HG03103 (cell line): ENCODE results near the gene ACR.
"Not testable (repeated sequence)": the region's sequence is repeated elsewhere in the genome, so short reads cannot be mapped to it uniquely, and the experiment has no call there.

Experiments
- ATAC-seq: cut with Tn5 transposase; IDR thresholded peaks from one replicate; pipeline ENCODE4 v1.9.1; 2021; ENCODE audit warnings: low read depth; ENCODE audit not compliant: unreplicated experiment

The ACR gene

DNA sequence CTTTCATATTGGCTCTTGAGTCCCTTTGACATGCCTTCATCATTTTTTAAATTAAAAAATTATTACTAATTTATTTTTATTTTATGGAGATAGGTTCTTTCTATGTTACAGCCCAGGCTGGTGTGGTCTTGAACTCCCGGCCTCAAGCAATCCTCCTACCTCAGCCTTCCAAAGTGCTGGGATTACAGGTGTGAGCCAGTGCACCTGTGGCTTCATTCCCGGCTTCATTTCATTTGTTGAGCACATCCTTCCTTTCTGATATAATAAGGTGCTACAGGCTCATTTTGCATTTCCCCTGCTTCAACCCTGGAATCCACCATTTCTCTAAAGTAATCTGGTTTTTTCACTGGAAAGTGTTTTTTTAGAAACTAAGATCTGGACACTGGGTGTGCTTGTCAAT is 23.8 kb downstream of the ACR start:
- ATAC-seq, result not testable (repeated sequence)

DNA sequence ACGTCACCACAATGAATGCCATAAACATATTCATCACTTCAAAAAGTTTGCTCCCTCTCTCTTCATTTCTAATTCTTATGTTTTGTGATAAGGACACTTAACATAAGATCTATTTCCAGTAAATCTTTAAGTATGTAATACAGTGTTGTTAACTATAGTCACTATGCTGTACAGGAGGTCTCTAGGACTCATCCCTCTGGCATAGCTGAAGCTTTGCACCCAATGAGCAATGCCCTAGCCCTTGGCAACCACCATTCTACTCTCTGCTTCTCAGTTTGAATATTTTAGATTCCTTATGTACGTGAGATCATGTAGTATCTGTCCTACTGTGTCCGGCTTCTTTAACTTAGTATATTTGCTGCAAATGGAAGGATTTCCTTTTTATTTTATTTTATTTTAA is 26.3 kb downstream of the ACR start:
- ATAC-seq, result not testable (repeated sequence)

DNA sequence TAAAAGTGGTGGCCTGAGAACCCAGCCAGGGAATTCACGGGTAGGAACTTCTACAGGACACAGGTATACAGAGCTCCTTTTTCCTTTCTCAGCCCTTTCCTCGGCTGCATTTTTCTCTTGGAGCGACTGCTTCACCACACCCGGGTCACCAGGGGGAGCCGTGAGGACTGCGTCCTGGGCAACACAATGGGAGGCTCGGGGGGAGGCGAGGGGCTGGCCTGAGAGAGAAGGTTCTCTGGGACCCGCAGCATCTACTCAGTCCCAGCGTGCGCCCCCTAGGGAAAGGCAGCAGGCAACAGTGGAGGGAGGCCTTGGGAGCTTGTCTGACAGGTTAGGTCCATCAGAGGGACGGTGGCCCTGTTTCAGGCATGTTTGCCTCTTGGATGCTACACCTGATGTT is 37.1 kb downstream of the ACR start:
- ATAC-seq, result not testable (repeated sequence)

DNA sequence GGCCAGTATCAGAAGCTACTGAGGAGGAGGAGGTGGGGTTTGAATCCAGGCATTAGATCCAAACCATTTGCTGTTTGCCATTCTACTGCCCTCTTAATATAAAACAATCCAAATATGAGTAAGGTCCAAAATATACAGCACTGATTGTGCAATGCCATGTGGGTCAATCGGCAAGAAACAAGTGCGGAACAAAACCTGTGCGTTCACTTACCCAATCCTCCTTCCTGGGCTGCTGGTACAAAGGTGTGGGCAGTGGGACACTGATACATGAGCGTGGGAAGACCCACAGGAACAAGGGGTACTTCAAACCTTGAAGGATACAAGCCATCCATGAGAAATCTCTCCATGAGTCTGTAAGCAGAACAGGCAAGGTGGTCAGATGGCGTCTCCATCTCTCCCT is 39.6 kb downstream of the ACR start:
- not testable (repeated sequence) for ATAC-seq

GRCh38 chr22:50780244-50780643 is 42.2 kb downstream of the ACR start:
- ATAC-seq, result not testable (repeated sequence)

- ATAC-seq, result not testable (repeated sequence)
Measured at GRCh38 chr22:50782253-50782652, 44.2 kb downstream of the ACR start.

DNA sequence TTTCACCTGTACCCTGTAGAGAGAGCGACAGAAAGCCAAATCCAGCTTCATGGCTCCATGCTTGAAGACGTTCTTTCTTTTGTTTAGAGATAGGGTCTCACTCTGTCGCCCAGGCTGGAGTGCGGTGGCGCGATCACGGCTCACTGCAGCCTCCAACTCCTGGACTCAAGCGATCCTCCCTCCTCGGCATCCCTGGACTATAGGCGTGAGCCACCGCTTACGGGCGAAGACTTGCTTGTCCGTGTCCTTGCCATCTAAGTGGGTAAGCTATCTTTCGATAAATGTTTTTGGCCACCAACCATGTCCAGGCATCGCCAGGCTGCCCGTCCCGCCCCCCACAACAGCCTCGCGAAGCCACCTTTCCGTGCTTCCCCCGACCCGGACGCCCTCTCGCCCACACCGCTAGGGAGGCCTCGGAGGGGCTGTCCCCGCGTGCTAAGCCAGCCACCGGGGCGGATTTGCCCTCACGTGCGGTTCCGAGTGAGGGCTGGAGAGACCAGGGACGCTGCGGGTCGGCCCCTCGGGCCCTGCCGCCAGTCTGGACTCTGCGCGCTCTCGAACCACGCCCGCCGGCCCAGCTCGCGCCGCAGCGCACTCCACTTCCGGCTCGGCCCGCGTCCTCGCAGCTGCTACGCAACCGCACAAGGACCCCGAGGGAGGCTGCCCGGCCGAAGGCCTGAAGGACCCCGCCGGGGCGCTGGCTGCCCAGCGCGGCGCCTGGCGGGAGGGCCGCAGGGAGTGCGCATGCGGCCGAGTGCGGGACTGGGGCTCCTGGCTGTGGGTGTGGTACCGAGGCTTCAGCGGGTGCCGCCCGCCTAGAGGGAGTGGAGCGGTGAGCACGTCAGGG is 45.3 kb downstream of the ACR start, which contains the start of gene RABL2B:
RABL2B (minus strand) TSS at position 604 of the 847 bp plus-strand sequence. CDS start 1,342 bp downstream, outside the sequence.
- ATAC-seq, result peak; percentile 90

- peak; percentile 17 for ATAC-seq
Measured at GRCh38 chr22:50783880-50784276, 45.9 kb downstream of the ACR start.

- ATAC-seq, result not testable (repeated sequence)
Measured at GRCh38 chr22:50785289-50785688, 47.3 kb downstream of the ACR start.

DNA sequence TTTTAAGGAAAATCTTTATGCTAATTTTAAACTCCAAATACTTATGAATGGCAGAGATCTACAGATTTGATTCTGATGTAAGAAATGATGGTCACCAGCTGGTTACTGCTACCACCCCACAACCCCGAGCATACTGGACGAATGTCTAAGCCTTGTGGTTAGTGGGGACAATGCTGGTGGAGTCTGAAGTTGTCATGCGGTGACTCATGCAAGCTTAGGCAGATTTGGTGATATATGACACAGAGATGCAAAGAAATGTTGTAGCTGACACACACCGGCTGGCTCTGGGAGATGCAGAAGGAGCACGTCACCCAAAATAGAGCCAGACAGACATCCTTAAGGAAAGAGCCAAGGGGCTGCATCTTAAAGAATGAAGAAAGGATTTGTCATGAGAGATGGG is 48.9 kb downstream of the ACR start:
- not testable (repeated sequence) for ATAC-seq
